Activated naive CD4-positive, alpha-beta T cell treated with anti-CD3 and anti-CD28 coated beads, Interleukin-2, amount 50 U/mL, for 16 hours (primary cell): ENCODE results near the gene S100A6.
"Not testable (repeated sequence)": the region's sequence is repeated elsewhere in the genome, so short reads cannot be mapped to it uniquely, and the experiment has no call there.

Experiments
- DNase-seq: peaks from one replicate; pipeline ENCODE4 v3.0.0-alpha.2; 2020

The S100A6 gene

GRCh38 chr1:153535242-153536011, at the start of gene S100A6:
Gene S100A6, minus strand, starts transcription at chr1:153535991. Its CDS starts 652 bp downstream, at chr1:153535339.
- DNase-seq, result no peak

- no peak for DNase-seq
Observed at GRCh38 chr1:153585006-153585405, 49.2 kb upstream of the S100A6 start.

DNA sequence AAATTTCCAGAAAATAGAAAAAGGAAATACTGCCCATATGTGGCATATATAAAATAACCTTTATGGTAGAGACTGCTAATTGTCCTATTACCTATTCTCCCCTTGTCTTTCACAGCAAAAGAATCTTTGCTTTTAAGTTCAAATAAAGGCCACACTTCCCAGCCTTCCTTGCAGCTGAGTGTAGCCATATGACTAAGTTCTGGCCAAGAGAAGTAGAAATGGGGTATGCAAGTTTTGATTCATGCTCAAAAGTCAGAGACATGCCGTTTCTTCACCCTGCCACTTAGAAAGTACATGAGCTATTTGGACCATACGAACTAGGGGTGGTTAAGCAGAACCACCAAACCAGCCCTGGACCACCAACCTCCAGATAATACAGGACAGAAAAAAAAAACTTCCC, 48.2 kb upstream of the S100A6 start:
- no peak for DNase-seq

DNA sequence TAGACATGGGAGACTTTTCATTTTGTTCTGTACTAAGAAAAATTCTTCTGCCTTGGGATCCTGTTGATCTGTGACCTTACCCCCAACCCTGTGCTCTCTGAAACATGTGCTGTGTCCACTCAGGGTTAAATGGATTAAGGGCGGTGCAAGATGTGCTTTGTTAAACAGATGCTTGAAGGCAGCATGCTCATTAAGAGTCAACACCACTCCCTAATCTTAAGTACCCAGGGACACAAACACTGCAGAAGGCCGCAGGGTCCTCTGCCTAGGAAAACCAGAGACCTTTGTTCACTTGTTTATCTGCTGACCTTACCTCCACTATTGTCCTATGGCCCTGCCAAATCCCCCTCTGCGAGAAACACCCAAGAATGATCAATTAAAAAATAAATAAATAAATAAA, 47.7 kb upstream of the S100A6 start:
- DNase-seq, result not testable (repeated sequence)

GRCh38 chr1:153582836-153583235, 47.0 kb upstream of the S100A6 start:
- not testable (repeated sequence) for DNase-seq

GRCh38 chr1:153578936-153579335, 43.1 kb upstream of the S100A6 start:
- no peak for DNase-seq

DNA sequence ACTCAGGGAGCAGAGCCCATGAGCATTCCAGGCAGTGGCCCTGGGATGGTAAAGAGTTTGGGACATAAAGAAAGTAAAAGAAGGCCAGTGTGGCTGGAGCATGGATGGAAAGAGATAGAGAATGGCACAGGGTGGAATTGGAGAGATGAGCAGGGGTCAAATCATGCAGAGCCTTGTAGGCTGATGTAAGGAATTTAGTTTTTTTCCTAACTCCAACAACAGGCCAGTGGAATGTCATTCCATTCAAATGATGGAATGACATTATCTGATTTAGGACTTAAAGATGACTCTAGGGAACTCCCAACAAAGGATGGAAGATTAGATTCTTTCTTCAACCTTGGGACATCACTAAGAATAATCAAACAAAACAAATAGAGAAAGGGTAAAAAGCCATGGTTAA, 42.7 kb upstream of the S100A6 start:
- no peak for DNase-seq

DNA sequence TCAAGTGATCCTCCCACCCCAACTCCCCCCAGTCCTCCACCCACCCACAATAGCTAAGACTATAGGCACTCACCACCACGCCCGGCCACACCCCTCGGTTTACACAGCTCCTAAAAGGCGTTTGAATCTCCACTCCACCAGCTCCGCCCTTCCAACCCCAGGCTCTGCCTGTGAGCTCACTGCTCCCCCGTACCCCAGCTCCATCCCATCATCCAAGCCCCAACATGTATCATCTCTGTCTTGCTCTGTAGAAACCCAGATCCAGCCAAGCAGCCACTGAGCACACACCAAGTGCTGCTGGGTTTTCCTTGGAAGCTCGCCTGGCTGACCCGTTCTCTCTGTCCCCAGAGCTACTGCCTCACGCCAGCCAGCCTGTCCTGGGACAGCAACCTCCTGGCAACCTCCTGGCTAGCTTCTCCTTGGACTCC, 41.8 kb upstream of the S100A6 start:
- no peak for DNase-seq

GRCh38 chr1:153577138-153577537, 41.3 kb upstream of the S100A6 start:
- DNase-seq, result no peak

GRCh38 chr1:153575497-153575896, 39.7 kb upstream of the S100A6 start:
- not testable (repeated sequence) for DNase-seq

DNA sequence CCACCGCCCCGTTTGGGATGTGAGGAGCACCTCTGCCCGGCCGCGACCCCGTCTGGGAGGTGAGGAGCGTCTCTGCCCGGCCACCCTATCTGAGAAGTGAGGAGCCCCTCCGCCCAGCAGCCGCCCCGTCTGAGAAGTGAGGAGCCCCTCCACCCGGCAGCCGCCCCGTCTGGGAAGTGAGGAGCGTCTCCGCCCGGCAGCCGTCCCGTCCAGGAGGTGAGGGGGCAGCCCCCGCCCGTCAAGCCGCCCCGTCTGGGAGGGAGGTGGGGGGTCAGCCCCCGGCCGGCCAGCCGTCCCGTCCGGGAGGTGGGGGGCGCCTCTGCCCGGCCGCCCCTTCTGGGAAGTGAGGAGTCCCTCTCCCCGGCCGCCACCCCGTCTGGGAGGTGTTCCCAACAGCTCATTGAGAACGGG, 39.3 kb upstream of the S100A6 start:
- DNase-seq, result not testable (repeated sequence)

GRCh38 chr1:153573351-153573750, 37.6 kb upstream of the S100A6 start:
- no peak for DNase-seq

DNA sequence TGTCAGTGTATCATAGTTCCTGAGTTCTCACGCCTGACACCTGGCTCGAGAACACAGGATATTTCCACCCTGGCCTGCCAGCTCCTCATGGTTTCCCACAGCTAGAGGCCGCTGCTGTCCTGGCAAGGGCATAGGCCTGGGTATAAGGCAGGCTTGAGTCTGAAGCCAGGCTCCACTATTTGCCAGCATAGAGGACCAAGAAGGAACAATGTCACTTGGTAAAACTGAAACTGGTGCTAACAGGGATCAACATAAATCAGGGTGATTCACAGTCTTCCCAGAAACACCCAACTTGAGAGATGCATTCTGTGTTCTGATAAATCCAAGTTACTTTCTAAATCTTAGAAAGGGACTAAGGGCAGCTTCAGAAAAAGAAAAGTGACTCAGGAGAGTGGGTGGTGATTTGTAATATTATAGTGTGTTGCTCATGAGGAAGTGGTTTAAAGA, 36.8 kb upstream of the S100A6 start:
- DNase-seq, result peak; percentile 52

- DNase-seq, result no peak
Observed at GRCh38 chr1:153571706-153572105, 35.9 kb upstream of the S100A6 start.

GRCh38 chr1:153570874-153571273, 35.1 kb upstream of the S100A6 start:
- no peak for DNase-seq

- no peak for DNase-seq
Observed at GRCh38 chr1:153569465-153569864, 33.7 kb upstream of the S100A6 start.

- DNase-seq, result peak; percentile 76
Observed at GRCh38 chr1:153568367-153569099, 32.7 kb upstream of the S100A6 start.

DNA sequence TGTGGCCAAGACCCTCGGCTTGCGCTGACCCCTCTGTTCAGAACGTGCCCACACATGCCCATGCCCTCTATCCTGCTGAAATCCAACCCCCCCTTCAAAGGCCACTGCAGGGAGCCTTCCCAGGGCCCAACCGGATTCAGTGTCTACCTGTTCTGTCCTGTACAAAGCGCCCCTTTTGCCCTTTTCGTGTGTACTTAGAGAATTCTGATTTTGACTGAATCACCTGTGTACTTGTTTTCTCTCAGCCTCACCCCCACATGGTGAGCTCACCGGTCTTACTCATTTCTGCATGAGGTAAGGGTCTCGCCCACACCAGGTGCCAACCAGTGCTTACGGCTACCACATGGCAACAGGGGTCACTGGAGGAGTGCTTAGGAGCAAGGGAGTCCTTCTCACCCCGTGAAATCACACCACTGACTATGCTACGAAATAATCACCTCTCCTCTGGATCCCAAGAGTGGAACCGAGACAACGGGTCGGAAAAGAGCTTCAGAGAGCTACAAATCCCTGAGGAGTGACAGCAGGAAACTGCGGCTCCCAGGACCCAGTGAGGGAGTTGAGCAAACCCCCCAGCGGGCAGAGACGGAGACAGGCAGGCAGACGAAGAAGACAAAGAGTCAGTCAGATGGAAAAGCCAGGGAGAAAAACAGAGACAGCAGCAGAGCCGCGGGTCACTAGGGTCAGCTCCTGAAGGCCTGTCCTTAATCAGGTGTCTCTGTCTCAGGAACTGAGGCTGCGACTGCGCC, 32.0 kb upstream of the S100A6 start:
- DNase-seq, result peak; percentile 55

DNA sequence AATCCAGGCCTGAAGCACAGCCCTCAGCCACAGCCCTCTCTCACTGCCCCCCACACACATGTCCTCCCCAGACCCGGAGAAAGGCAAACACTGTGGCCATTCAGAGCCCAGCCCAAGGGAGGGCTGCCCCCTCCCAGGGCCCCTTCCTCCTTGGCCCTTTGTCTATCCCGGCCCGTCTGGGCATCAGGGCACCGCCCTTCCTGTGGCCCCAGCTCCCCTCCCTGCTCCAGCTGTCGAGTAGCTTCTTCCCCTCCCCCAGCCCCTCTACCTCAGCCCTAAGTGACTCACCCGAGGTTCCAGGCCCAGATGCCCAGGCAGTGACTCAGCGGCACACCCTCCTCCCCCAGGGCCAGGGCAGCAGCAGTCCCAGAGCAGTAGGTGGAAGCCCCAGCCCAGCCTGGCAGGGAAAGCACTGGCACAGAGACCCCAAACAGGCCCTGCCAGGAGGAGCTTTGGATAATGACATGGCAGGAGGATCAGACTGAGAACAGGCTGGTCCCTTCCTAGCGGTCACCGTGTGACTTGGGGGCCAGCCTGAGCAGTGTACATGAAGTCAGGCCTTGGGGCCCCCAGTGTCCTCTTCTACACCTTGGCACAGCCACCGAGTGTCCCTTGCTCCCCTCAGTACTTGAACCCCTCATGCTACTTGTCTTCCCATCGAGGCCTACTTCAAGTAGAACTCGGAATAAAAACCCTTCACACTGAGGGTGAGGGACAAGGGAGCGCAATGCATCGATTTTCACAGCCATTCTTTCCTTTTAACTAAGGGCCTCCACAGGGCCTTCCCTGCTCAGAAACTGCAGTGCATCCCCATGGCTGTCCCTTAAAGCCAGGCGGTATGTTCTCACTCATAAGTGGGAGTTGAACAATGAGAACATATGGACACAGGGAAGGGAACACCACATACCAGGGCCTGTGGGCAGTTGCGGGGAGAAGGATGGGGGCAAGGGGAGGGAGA, 30.9 kb upstream of the S100A6 start:
- peak; percentile 87 for DNase-seq

DNA sequence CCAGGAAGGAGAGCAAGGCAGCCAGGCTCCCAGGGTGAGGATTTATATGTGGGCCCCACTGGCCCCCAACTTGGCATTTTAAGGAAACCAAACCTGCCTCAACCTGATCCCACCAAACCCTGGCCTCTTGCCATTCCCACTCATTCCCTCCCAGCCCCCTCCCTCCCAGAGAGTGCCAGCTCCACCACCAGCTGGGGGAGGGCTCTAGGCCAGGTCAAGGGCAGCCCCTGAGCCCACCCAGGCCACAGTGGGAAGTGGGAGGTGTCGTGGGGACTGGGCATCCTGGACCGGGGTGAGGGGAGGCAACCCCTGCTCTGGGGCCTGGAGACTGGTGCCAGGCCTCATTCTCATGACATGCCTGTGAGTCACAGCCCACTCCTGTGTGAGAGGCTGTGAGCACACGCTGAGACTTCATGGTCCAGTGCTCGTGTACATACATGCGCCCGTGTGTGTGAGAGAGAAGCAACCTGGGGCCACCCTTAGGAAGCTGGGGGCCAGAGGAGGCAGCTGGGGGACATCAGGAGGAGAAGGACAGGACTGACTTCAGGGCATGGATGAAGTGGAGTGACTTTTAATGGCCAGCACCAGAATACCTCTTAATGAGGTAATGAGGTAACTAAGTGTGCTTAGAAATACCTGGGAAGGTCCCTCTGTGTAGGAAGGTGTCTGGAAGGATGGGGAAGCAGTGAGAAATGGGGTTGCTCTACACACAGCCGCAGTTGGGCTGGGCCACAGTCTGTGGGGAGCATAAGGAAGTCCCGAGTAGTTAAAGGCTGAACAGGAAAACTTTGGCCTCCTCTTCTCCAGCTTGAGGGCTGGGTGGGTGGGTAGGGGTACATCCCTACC, 30.0 kb upstream of the S100A6 start, which contains the start of gene S100A2:
Gene S100A2 (minus strand): TSS at position 316 of the 846 bp plus-strand sequence. CDS start 1,967 bp downstream, outside the sequence.
- peak; percentile 57 for DNase-seq

GRCh38 chr1:153563991-153564390, 28.2 kb upstream of the S100A6 start:
- DNase-seq, result no peak
